DND-41 (cell line): ENCODE data around the gene SEMA5B.

ENCODE experiments used
- EZH2 ChIP-seq: IDR thresholded peaks from 3 replicates; pipeline ENCODE4 v1.6.1; 2012; ENCODE audit warnings: borderline replicate concordance, low read depth, mild to moderate bottlenecking, moderate library complexity, low read length, inconsistent platforms; ENCODE audit not compliant: severe bottlenecking
- TF ChIP-seq, protein P1 (sequence below): IDR thresholded peaks from 2 replicates; pipeline ENCODE4 v1.5.1; 2012; ENCODE audit warnings: borderline replicate concordance, low read length, moderate library complexity, mild to moderate bottlenecking; ENCODE audit not compliant: poor library complexity, severe bottlenecking; ENCODE audit errors: extremely low read depth

DNA sequence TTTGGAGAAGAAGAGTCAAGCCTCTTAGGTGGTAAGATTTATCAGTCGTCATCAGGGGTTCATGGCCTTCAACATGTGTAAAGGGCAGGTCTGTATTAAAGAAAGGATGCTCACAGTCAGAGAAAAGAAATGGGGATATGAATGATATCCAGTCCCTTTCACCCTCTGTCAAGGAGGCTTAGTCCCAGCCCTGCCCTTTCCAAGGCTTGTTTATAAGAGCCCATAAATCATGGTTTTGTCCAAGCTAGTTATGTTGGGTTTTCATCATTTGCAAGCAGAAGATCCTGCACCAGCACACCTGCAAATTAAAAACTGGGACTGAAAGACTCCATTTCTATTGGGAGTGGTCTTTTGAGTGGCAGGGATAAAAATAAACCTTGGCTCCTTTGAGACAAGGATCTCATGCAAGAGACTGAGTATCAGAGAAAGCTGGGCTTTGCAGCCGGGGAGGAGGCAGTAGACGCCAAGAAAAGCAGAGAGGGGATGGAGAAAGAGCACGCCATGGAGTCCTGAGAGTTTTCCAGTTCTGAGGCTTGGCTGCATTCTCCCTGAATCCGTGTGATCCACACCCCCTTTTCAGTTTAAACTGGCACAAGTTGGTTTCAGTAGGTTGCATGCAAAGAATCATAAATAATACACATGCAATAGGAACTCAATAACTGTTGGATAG, 26.7 kb upstream of the SEMA5B start:
- TF ChIP-seq, protein P1, sequence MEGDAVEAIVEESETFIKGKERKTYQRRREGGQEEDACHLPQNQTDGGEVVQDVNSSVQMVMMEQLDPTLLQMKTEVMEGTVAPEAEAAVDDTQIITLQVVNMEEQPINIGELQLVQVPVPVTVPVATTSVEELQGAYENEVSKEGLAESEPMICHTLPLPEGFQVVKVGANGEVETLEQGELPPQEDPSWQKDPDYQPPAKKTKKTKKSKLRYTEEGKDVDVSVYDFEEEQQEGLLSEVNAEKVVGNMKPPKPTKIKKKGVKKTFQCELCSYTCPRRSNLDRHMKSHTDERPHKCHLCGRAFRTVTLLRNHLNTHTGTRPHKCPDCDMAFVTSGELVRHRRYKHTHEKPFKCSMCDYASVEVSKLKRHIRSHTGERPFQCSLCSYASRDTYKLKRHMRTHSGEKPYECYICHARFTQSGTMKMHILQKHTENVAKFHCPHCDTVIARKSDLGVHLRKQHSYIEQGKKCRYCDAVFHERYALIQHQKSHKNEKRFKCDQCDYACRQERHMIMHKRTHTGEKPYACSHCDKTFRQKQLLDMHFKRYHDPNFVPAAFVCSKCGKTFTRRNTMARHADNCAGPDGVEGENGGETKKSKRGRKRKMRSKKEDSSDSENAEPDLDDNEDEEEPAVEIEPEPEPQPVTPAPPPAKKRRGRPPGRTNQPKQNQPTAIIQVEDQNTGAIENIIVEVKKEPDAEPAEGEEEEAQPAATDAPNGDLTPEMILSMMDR, result no peak
- no peak for TF ChIP-seq EZH2
